HCEC 1CT (cell line): Measurements from ENCODE around the gene RGL3.
"Not testable (repeated sequence)": the region's sequence is repeated elsewhere in the genome, so short reads cannot be mapped to it uniquely, and the experiment has no call there.

ENCODE experiments used
- DNase-seq: peaks from one replicate; pipeline ENCODE4 v3.0.0-alpha.2; 2017

RGL3 gene, protein sequence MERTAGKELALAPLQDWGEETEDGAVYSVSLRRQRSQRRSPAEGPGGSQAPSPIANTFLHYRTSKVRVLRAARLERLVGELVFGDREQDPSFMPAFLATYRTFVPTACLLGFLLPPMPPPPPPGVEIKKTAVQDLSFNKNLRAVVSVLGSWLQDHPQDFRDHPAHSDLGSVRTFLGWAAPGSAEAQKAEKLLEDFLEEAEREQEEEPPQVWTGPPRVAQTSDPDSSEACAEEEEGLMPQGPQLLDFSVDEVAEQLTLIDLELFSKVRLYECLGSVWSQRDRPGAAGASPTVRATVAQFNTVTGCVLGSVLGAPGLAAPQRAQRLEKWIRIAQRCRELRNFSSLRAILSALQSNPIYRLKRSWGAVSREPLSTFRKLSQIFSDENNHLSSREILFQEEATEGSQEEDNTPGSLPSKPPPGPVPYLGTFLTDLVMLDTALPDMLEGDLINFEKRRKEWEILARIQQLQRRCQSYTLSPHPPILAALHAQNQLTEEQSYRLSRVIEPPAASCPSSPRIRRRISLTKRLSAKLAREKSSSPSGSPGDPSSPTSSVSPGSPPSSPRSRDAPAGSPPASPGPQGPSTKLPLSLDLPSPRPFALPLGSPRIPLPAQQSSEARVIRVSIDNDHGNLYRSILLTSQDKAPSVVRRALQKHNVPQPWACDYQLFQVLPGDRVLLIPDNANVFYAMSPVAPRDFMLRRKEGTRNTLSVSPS

DNA sequence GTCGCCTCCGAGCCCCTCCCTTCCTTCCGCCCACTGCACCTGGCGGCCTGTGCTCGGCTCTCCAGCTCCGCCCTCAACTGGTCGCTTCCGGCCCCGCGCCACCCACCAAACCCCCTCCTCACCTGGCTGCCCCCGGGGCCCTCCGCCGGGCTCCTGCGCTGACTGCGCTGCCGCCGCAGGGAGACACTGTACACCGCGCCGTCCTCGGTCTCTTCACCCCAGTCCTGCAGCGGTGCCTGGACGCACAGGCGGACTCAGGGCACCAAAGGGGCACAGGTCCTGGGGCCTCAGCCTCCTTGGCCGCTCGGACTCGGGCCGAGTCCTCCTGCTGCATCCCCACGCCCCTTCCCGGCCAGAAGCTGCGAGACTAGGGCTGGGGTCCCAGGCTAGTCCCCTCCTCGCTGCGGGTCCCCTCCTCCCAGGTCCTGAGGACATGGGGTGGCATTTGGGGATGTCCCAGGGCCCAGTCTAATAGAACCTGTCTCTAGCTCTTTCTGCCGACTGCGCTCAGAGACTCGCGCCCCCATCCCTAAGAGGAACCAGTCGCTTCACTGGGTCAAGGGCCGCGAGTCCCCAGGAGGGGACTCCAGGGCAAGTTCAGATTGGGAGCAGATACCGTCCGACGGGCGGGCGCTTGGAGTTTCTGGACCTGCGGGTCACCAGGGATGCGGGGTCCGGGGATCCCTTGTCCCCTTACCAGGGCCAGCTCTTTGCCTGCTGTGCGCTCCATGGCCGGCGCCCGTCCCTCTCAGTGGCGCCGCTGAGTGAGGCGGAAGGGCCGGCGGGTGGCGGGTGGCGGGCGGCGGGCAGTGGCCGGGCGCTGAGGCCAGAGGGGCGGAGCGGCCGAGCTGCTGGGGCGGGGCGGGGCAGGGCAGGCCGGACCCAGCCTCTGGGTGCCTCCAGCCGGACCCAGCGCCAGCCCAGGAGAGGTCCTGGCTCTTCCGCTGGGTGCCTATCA, at the start of gene RGL3:
Gene RGL3, minus strand, starts transcription at position 766 of the 958 bp plus-strand sequence. Its CDS starts 36 bp downstream, at position 730.
- no peak for DNase-seq

DNA sequence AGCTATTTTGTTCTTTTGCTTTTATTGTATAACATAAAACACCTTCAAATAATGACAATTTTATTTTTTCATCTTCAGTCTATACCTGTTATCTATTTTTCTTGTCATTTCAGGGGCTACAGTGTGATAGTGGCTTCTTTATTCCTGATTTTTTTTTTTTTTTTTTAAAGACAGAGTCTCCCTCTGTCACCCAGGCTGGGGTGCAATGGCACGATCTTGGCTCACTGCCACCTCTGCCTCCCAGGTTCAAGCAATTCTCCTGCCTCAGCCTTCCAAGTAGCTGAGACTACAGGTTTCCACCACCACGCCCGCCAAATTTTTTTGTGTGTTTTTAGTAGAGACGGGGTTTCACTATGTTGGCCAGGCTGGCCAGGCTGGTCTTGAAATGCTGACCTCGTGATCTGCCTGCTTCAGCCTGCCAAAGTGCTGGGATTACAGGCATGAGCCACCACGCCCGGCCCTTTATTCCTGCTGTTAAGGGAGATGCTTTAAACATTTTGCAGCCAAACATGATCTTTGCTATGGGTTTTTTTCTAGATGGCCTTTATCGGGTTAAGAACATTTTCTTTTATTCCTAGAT, 49.2 kb upstream of the RGL3 start:
- DNase-seq: not testable (repeated sequence)

DNA sequence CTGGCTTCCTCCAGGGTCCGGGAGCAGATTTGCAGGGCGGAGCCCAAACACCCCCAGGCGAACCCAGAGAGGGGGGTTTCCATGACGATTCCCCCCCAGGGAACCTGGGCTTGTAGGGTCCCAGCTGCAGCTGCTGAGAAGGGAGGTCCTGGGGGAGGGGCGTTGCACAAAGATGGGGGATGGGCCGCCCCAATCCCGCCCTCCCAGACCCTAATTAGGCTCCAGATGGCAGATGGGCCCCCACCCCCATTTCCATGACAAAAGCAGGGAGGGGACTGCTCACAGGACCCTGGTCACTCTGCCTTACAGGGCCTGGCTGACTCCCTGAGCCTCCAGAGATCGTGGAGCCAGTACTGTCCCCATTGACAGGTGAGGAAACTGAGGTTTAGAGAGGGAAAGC, 46.5 kb upstream of the RGL3 start:
- DNase-seq: no peak

DNA sequence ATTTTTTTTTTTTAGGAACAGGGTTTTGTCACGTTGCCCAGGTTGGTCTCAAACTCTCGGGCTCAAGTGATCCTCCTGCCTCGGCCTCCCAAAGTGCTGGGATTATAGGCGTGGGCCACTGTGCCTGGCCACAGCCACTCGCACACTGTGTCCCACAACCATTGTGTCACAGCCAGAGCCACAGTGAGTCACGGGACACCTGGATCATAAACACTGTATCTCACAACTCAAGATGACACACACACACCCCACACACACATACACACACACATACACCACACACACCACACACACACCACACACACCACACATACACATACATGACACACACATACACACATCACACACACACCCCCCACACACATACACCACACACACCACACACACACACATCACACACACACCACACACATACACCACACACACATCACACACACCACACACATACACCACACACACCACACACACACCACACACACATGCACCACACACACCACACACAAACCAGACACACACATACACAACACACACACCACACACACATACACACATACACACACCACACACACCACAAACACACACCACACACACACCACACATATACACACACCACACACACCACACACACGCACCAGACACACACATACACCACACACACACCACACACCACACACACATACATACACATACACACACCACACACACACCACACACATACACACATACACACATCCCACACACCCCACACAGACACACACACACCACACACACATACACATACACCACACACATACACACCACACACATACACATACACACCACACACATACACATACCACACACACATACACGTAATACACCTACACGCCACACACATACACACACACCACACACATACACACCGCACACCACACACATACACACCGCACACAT, 45.5 kb upstream of the RGL3 start:
- DNase-seq: no peak

DNA sequence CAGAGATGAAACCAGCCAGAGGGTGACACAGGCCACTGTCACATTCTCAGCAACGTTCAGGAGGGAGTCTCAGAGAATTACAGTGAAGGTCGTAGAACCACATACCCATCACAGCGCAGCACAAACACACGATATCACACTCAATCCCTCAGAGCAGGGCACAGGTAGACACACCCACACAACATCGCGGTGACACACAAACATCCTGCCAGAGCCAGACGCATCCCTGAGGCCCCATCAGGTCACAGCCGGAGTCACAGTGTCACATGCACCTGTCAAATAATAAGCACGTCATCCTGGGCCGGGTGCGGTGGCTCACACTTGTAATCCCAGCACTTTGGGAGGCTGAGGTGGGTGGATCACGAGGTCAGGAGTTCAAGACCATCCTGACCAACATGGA, 44.3 kb upstream of the RGL3 start:
- no peak for DNase-seq

DNA sequence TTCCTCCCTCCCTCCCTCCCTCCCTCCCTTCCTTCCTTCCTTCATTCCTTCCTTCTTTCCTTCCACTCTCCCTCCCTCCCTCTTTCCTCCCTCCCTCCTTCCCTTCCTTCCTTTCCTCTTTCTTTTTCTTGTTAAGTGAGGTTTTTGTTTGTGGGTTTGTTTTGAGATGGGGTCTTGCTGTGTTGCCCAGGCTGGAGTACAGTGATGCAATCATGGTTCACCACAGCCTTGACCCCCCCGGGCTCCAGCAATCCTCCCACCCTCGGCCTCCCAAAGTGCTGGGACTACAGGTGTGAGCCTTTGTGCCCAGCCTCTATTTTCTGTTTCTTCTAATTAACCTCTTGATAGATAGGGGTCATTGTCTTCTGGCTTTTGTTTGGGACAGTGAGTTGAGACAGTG, 42.3 kb upstream of the RGL3 start:
- DNase-seq: no peak

DNA sequence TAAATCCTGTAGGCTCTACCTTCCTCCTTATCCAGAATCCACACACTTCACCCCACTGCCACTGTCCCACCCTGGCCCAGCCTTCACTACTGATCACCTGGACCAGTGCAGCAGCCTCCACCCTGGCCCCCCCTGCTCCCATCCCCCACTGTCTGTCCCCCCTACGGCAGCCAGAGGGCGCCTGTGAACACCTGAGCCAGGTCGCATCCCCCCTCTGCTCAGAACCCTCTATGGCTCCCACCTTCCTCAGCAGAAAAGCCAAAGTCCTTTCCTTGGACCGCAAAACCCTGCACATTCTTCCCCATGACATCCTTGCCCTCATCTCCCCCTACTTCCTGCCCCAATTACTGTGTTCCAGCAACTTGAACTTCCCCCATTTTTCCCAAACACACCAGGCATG, 41.1 kb upstream of the RGL3 start:
- DNase-seq: no peak

DNA sequence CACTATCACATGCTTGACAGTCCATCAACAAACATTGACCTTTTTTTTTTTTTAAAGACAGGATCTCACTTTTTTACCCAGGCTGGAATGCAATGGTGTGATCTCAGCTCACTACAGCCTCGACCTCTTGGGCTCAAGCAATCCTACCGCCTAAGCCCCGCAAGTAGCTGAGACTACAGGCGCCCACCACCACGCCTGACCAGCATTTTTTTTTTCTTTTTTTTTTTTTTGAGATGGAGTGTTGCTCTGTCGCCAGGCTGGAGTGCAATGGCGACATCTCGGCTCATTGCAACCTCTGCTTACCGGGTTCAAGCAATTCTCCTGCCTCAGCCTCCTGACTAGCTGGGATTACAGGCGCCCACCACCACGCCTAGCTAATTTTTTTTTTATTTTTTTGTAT, 39.8 kb upstream of the RGL3 start:
- not testable (repeated sequence) for DNase-seq

DNA sequence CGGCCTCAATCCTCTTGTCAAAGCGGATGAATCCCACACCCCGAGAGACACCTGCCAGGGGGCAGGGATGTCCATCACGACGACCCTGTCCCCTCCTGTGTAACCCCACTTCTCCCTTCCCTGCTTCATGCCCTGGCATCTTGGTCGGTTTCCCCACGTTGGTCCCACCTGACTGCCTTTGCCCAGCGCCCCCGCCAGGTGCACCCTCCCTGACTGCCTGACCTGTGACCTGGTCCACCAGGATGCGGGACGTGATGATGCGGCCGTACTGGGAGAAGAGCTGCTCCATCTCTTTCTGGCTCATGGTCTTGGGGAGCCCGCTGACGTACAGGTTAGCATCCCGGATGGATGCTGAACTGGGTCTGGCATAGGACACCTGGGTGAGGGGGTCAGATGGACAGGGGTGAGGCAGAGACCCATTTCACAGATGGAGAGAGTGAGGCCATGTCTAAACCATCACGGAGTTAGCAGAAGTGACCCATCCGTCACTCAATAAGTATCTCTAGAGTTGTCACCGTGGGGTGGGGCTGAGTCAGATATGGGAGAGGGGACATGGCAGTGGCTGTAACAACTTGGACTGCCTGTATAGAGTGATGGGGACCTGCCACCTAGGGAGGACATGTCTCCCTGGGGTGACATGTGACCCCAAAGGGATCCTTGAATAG, 39.3 kb upstream of the RGL3 start:
- DNase-seq: no peak

DNA sequence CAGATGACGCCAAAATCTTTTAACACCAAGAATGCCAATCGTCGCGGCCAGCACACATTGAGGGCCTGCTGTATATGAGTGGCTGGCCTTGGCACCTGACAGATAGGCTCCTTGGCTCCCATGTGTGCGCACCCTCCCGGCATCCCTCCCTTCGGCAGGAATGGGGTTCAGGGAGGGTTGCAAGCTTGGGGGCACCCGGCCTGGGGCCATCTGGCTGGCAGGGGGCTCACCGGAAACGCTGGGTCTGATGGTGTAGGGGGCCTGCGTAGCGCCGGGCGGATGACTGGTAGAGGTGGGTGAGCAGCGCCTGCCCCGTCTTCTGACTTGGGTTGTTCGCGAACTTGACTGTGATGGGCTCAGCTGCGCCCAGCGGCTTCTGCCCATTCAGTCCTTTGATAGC, 38.7 kb upstream of the RGL3 start:
- no peak for DNase-seq

DNA sequence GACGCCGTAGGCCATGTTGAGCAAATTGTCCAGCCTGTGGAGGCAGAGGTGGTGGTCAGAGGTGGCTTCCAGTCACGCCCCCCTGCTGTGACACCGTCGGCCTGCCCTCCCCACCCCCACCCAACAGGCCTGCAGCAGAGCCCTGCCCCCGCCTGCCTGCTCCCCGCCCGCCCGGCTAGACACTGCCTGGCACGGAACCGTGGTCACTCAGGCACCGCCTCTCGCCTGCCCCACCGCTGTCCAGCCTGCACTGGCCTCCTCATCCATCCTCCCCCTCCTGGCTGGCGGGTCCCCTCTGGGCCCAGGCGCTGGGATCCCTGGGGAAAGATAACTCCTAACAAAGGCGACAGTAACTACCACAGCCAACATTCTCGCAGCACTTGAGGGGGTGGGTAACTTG, 38.0 kb upstream of the RGL3 start:
- no peak for DNase-seq

DNA sequence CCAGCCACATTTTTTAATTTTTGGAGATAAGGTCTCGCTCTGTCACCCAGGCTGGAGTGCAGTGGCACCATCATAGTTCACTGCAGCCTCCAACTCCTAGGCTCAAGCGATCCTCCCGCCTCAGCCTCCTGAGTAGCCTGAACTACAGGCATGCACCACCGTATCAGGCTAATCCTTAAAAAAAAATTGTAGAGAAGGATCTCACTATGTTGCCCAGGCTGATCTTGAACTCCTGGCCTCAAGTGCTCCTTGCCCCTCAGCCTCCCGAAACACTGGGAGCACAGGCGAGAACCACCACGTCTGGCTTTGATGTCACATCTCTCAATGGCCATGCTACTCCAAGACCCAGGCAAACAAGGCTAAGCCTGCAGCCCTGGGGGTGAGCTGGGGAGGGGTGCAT, 37.5 kb upstream of the RGL3 start:
- no peak for DNase-seq

DNA sequence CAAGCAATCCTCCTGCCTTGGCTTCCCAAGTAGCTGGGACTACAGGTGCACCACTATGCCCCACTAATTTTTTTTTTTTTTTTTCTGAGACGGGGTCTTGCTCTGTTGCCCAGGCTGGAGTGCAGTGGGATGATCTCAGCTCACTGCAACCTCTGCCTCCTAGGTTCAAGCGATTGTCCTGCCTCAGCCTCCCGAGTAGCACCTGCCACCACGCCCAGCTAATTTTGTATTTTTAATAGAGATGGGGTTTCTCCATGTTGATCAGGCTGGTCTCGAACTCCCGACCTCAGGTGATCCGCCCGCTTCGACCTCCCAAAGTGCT, 36.1 kb upstream of the RGL3 start:
- DNase-seq: not testable (repeated sequence)

DNA sequence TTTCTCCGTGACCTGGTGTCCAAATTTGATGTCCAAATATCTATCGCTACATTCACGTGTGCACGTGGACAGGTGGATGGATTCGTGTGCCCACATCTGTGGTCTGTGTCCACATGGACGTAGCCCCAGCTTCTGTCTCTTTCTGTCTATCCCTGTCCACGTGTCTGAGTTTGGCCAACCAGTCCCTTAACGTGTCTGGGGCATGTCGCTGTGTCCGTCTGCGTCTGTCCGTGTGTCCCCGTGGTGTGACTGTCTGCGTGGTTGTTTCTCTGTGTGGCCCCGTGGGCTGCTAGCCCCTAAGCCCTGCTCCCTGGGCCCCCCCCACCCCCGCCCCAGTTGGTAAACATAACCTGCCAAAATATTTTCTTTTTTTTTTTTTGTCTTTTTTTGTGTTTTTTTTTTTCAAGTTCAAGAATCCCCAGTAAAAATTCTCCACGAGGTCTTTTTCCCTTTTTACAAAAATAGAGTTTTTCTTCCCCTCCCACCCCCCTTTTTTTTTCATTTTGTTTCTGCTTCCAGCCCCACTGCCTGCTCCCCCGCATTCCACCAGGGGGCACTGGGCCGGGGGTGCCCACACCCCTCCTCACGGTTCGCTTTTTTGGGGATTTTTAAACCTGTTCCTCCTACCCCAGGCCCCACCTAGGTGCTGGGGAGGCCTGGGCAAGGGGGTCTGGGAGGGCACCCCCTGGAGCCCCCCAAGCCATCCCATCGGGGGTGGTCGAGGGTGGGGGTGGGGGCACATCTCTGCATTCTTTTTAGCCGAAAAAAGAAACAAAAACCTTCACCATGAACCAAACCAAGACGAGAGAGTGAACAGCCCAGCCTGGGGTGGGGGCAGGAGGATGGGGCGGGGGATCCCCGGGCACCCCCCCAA, 34.6 kb upstream of the RGL3 start:
- no peak for DNase-seq

DNA sequence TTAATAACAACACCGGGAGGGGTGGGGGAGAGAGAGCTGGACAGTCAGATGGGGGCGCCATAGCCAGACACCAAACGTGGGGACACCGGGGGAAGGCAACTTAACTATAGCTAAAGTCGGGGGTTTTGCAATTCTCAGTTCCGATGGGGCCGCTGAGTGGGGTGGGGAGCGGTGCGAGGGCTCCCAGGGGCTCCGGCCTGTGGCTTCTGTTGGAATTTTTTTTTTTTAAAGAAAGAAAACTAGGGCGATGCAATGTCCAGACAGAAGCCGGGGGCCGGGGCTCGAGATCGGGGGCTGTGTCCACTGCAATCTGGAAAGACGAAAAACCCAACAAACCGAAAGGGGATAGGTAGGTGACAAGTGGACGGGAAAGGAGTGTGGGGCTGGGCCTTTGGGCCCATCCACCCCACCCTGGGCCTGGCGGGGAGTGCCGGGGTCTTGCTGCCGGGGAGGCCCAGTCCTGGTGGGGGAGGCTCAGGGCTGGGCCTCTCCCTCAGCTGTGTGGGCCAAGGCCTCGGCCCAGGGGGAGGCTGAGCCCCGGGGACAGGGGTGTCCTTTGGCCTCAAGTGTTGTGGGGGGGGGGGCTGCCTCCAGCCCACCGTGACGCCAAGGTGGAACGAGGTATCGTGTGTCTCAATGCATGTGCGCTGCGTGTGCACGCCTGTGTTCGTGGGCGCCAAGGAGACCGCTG, 33.7 kb upstream of the RGL3 start:
- no peak for DNase-seq

DNA sequence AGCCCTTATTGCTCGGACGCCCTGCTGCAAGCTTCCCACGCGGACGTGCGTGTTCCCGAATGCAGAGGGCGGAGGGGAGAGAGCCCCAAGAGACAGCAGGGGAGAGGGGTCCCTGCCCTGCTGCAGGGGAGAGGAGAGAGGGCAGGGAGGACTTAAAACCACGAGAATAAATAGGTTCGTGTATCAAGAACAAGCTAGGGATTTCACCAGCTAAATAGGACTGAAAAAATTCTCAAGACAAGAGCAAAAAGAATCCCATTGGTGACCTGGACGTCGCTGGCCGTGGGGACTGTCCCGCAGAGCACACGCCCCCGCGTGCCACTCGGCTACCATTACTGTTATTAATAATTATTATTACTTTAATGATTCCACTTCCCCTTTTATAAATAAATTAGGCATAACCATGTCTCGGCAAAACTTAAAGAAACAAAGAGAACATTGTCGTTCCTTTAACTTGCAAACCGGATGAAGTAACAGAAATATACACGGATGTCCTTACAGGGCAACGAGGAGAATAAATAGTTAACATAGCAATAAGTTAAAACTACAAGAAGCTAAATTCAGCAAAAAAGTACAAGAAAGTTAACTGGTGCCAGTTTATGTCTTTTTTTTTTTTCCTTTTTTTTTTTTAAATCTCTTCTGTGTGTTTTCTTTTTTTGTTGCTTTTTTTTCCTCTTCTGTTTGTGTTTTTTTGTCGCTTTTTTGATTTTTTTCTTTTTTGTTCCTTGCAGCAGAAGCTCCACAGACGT, 32.9 kb upstream of the RGL3 start:
- no peak for DNase-seq

DNA sequence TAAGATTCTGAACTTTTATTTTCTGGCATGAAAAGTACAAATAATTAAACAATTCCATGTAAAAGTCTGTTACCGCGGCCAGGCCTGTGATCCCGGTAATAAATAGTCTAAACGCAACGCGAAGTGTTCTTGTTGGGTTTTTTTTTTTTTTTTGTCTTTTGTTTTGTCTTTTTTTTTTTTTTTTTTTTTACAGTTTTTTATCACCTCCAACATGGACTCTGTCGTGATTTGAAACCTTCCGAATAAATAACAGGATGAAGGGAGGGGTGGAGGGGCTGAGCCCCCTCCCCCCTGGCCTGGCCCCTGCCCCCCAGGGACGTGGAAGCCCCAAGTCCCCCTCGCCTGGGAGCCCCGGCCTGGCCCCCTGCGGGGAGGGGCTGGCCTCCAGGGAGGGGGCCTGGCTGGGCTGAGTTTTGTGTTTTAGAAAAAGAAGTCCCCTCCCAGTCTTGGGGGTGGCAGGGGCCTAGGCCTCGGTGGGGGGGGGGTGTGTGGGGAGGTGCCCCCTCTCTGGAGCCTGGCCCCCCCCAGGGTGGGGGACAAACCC, 32.3 kb upstream of the RGL3 start:
- DNase-seq: no peak

DNA sequence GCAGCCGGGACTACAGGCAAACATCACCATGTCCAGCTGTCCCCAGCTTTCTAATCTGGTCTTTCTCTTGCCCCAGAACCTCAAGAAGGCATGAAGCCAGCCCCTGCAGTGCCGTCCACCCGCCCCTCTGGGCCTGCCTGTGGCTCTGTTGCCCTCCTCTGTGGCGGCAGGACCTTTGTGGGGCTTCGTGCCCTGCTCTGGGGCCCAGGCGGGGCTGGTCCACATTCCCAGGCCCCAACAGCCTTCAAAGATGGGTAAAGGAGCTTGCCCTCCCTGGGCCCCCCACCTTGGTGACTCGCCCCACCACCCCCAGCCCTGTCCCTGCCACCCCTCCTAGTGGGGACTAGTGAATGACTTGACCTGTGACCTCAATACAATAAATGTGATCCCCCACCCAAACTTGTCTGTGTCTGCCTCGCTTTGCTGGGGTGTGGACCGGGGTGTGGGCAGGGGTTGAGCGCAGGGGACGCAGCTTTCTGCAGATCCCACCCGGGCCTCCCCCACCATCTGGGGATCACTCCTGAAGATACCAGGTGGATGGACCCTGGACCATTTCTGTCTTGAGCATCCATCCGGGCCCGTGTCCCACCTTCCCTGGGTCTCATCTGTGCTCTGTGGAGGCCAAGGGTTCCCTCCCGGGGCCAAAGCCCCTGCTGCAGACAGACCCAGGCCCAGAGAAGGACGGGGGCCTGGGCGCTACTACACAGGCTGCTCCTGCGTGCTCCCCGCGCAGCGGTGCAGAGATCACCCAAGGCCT, 31.6 kb upstream of the RGL3 start:
- no peak for DNase-seq
